ENCODE measurements around the gene DPH1.
A peak's percentile ranks its signal among the peaks of the same experiment; 100 is the strongest.

Gene DPH1

GRCh38 chr17:2037155-2037554 lies 7.2 kb downstream of the DPH1 start:
- Histone ChIP-seq H3K27me3 (ENCODE audit: insufficient read depth, low read length, poor library complexity, severe bottlenecking) (no peaks in the 10 kb centered on the region), H3F3A (ENCODE audit: low read depth) (no peaks in the 10 kb centered on the region), H3K9me3 (ENCODE audit: insufficient read depth, low read depth, low read length) (no peaks in the 10 kb centered on the region), H2AFZ (ENCODE audit: low read length) (no peak overlapping the region), H4K20me1 (ENCODE audit: insufficient read depth, low read length, poor library complexity, severe bottlenecking) (no peaks in the 10 kb centered on the region), H3K9ac (ENCODE audit: low read depth, low read length, poor library complexity, severe bottlenecking) (no peak overlapping the region), H3K9me2 (replicated peaks; ENCODE audit: low read depth, low read length) (no peaks in the 10 kb centered on the region), H3K4me1 (ENCODE audit: insufficient read depth, low read length, poor library complexity, severe bottlenecking) (peaks cover 10% of the 10 kb centered on the region), H3K79me2 (ENCODE audit: insufficient read depth, low read length) (peaks cover under 1% of the 10 kb centered on the region), H3K36me3 (ENCODE audit: insufficient read depth, low read length) (no peaks in the 10 kb centered on the region; the same call in 1 of the 2 replicates), H3K4me3 (ENCODE audit: low read length, poor library complexity, severe bottlenecking) (no peak overlapping the region), H3K4me2 (ENCODE audit: low read depth, low read length, poor library complexity, severe bottlenecking) (no peak overlapping the region)
- TF ChIP-seq EZH2phosphoT487 (IDR thresholded peaks at IDR 0.05; ENCODE audit: borderline replicate concordance) (no peak), CTCF (conservative IDR thresholded peaks at IDR 0.05; ENCODE audit: low read length) (no peak)

DNA sequence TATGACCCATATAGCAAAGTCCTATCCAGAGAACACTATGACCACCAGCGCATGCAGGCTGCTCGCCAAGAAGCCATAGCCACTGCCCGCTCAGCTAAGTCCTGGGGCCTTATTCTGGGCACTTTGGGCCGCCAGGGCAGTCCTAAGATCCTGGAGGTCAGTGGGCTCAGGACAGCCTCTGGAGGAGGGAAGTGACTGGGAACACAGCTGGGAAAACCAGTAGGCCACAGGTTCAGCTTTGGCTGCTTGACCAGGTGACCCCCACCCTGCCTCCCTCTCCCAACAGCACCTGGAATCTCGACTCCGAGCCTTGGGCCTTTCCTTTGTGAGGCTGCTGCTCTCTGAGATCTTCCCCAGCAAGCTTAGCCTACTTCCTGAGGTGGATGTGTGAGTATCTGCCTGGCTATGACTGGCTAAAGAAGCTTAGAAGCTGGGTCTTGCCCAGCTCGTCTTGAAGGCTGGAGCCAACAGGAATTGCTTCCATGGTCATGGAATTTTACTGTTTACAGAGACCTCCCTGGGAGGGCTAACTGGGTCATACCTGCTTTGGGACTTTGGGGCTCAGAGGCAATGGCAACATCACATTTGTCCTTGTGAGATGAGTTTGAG lies 10.4 kb downstream of the DPH1 start:
- Histone ChIP-seq H3K4me3 (ENCODE audit: low read length, poor library complexity, severe bottlenecking) (no peak overlapping the region), H4K20me1 (ENCODE audit: insufficient read depth, low read length, poor library complexity, severe bottlenecking) (no peaks in the 10 kb centered on the region), H3K9ac (ENCODE audit: low read depth, low read length, poor library complexity, severe bottlenecking) (no peak overlapping the region), H3F3A (ENCODE audit: low read depth) (no peaks in the 10 kb centered on the region), H3K36me3 (ENCODE audit: insufficient read depth, low read length) (no peaks in the 10 kb centered on the region; the same call in 1 of the 2 replicates), H3K9me2 (replicated peaks; ENCODE audit: low read depth, low read length) (no peaks in the 10 kb centered on the region), H3K4me2 (ENCODE audit: low read depth, low read length, poor library complexity, severe bottlenecking) (no peak overlapping the region), H3K9me3 (ENCODE audit: insufficient read depth, low read depth, low read length) (no peaks in the 10 kb centered on the region), H3K79me2 (ENCODE audit: insufficient read depth, low read length) (peaks cover 18% of the 10 kb centered on the region), H3K27me3 (ENCODE audit: insufficient read depth, low read length, poor library complexity, severe bottlenecking) (no peaks in the 10 kb centered on the region), H2AFZ (ENCODE audit: low read length) (no peak overlapping the region), H3K4me1 (ENCODE audit: insufficient read depth, low read length, poor library complexity, severe bottlenecking) (peaks cover 14% of the 10 kb centered on the region)
- no peak for TF ChIP-seq EZH2phosphoT487 (IDR thresholded peaks at IDR 0.05; ENCODE audit: borderline replicate concordance)
- TF ChIP-seq CTCF (conservative IDR thresholded peaks at IDR 0.05; ENCODE audit: low read length): no peak

DNA sequence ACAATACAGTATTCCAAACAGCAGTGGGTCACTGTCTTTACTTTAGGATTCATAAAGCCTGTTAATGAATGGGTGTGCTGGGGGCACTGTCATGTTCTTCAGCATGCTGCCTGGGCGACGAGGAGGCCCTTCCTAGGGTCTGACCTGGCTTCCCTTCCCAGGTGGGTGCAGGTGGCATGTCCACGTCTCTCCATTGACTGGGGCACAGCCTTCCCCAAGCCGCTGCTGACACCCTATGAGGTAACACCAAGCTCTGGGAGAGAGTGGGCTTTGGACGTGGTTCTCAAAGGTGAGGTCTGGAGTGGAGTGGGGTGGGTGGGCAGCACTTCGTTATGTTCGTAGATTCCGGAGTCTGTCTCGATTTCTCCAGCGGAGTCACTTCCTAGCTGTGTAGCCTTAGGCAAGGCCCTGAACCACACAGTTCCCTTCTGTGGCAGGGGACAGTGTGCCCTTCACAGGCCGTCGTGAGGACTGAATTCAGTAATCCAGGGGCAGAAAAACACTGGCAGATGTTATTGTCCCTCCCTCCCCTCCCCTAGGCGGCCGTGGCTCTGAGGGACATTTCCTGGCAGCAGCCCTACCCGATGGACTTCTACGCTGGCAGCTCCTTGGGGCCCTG lies 11.1 kb downstream of the DPH1 start:
- Histone ChIP-seq H2AFZ (ENCODE audit: low read length) (peak overlapping the region; percentile 70), H3K4me3 (ENCODE audit: low read length, poor library complexity, severe bottlenecking) (peak overlapping the region; percentile 82)

More for the DNA sequence above, 11.1 kb downstream of the DPH1 start:
- no peaks in the 10 kb centered on the region for H3K9me3 ChIP-seq (ENCODE audit: insufficient read depth, low read depth, low read length)
- H3K79me2 ChIP-seq (ENCODE audit: insufficient read depth, low read length): peaks cover 18% of the 10 kb centered on the region
- H4K20me1 ChIP-seq (ENCODE audit: insufficient read depth, low read length, poor library complexity, severe bottlenecking): no peaks in the 10 kb centered on the region
- TF ChIP-seq CTCF (conservative IDR thresholded peaks at IDR 0.05; ENCODE audit: low read length): no peak
- TF ChIP-seq EZH2phosphoT487 (IDR thresholded peaks at IDR 0.05; ENCODE audit: borderline replicate concordance): no peak
- H3K4me1 ChIP-seq (ENCODE audit: insufficient read depth, low read length, poor library complexity, severe bottlenecking): peaks cover 14% of the 10 kb centered on the region
- no peaks in the 10 kb centered on the region for H3K27me3 ChIP-seq (ENCODE audit: insufficient read depth, low read length, poor library complexity, severe bottlenecking)
- H3K4me2 ChIP-seq (ENCODE audit: low read depth, low read length, poor library complexity, severe bottlenecking): peak overlapping the region; percentile 89
- H3K9ac ChIP-seq (ENCODE audit: low read depth, low read length, poor library complexity, severe bottlenecking): peak overlapping the region; percentile 84
- H3K36me3 ChIP-seq (ENCODE audit: insufficient read depth, low read length): no peaks in the 10 kb centered on the region; the same call in 1 of the 2 replicates
- no peaks in the 10 kb centered on the region for H3F3A ChIP-seq (ENCODE audit: low read depth)
- H3K9me2 ChIP-seq (replicated peaks; ENCODE audit: low read depth, low read length): no peaks in the 10 kb centered on the region
